GM18520 (cell line): ENCODE results near the gene FAM53B.

Experiments used
- ATAC-seq: cut with Tn5 transposase; IDR thresholded peaks from one replicate; pipeline ENCODE4 v1.9.1; 2021; ENCODE audit not compliant: unreplicated experiment

FAM53B gene

GRCh38 chr10:124728830-124729661, 15.1 kb downstream of the FAM53B start:
- ATAC-seq: no peak

GRCh38 chr10:124728071-124728829, 15.9 kb downstream of the FAM53B start:
- ATAC-seq: no peak

GRCh38 chr10:124727361-124727960, 16.7 kb downstream of the FAM53B start:
- ATAC-seq: no peak

GRCh38 chr10:124725791-124726190, 18.4 kb downstream of the FAM53B start:
- no peak for ATAC-seq

GRCh38 chr10:124725171-124725631, 19.0 kb downstream of the FAM53B start:
- ATAC-seq: no peak

- no peak for ATAC-seq
Observed at GRCh38 chr10:124724279-124725027, 19.7 kb downstream of the FAM53B start.

GRCh38 chr10:124723826-124724225, 20.4 kb downstream of the FAM53B start:
- ATAC-seq: no peak

- ATAC-seq: peak; percentile 56
Observed at GRCh38 chr10:124722798-124723783, 21.1 kb downstream of the FAM53B start.

GRCh38 chr10:124721330-124722045, 22.7 kb downstream of the FAM53B start:
- ATAC-seq: no peak

- peak; percentile 26 for ATAC-seq
Observed at GRCh38 chr10:124719213-124719851, 24.8 kb downstream of the FAM53B start.

- peak; percentile 64 for ATAC-seq
Observed at GRCh38 chr10:124717911-124718741, 26.1 kb downstream of the FAM53B start.

GRCh38 chr10:124717041-124717757, 27.0 kb downstream of the FAM53B start:
- ATAC-seq: no peak

GRCh38 chr10:124716369-124716768, 27.8 kb downstream of the FAM53B start:
- ATAC-seq: no peak

- ATAC-seq: no peak
Observed at GRCh38 chr10:124715439-124715838, 28.7 kb downstream of the FAM53B start.

GRCh38 chr10:124713679-124714255, 30.4 kb downstream of the FAM53B start:
- ATAC-seq: no peak

GRCh38 chr10:124712704-124713407, 31.3 kb downstream of the FAM53B start:
- no peak for ATAC-seq
